Ammon's horn (tissue), 1 donor: ENCODE measurements around the gene BICRAL.
"Not testable (repeated sequence)": the region's sequence is repeated elsewhere in the genome, so short reads cannot be mapped to it uniquely, and the experiment has no call there.

Experiments used
- DNase-seq: peaks from one replicate; pipeline ENCODE4 v3.0.0-alpha.2; 2016; ENCODE audit warnings: low spot score

BICRAL gene

GRCh38 chr6:42898891-42899361, 117.1 kb downstream of the BICRAL start:
- peak; percentile 79 for DNase-seq

- DNase-seq: no peak
Measured at GRCh38 chr6:42899871-42900270, 118.0 kb downstream of the BICRAL start.

GRCh38 chr6:42901538-42901957, 119.7 kb downstream of the BICRAL start:
- peak; percentile 93 for DNase-seq

- DNase-seq: not testable (repeated sequence)
Measured at GRCh38 chr6:42902429-42903263, 120.8 kb downstream of the BICRAL start.

GRCh38 chr6:42904467-42904866, 122.6 kb downstream of the BICRAL start:
- DNase-seq: no peak

- no peak for DNase-seq
Measured at GRCh38 chr6:42907336-42907735, 125.5 kb downstream of the BICRAL start.

GRCh38 chr6:42909835-42910234, 128.0 kb downstream of the BICRAL start:
- DNase-seq: no peak

- DNase-seq: no peak
Measured at GRCh38 chr6:42911171-42912021, 129.5 kb downstream of the BICRAL start.

GRCh38 chr6:42914546-42914945, 132.7 kb downstream of the BICRAL start:
- DNase-seq: no peak

GRCh38 chr6:42915732-42916131, 133.9 kb downstream of the BICRAL start, which contains the start of gene PTCRA:
Gene PTCRA (plus strand): TSS chr6:42916053. CDS start chr6:42916070, 17 bp downstream.
- no peak for DNase-seq

GRCh38 chr6:42916288-42916687, 134.4 kb downstream of the BICRAL start:
- no peak for DNase-seq
